HTR-8/SVneo (cell line): ENCODE data around the gene TBC1D1.

ENCODE experiments used
- DNase-seq: peaks from one replicate; pipeline ENCODE4 v3.0.0; 2011; ENCODE audit warnings: low spot score, mixed read lengths; ENCODE audit not compliant: insufficient read length
- FAIRE-seq: peaks from 2 replicates; lab custom pipeline; 2011; peaks lifted over from hg19 to GRCh38; lab: Jason Lieb, UNC

TBC1D1 gene

DNA sequence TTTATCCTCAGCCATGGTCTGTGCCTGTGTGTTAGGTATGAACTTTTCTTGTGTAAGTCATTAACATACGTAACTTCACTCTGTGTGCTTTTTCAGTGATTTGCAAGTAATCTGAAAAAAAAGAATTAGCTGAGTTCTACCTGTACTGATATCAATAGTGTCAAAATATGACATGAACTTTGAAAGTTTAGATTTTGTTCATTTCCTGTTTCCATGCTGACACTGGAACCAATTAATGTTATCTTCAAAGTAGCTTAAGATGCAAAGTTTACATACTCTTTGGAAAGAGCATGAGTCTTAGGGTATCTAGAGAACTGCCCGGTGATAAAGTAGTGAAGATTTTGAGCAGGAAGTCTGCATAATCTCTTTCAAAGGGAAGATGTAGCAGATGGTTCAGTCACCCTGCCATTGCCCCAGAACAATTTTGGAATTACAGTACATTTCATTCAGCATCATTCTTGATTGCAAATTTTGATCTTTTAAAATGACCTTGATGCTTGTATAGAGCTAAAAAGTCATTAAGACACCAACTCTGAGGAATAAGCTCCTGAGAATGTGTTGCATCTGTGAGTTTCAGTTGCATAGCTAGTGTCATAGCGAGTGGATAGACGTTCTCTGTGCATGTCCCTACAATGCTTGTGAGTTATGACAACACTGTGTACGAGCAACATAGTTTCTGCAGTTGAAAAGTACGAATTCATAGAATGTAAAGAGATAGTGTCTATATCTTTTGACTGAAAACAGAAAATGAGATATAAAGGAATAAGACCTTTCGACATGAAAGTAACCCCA lies 199.8 kb downstream of the TBC1D1 start:
- FAIRE-seq = no peak
- no peak for DNase-seq

- DNase-seq = no peak
- no peak for FAIRE-seq
Observed at GRCh38 chr4:38091636-38092035, 200.8 kb downstream of the TBC1D1 start.

- no peak for DNase-seq
- no peak for FAIRE-seq
Observed at GRCh38 chr4:38092701-38093100, 201.8 kb downstream of the TBC1D1 start.

DNA sequence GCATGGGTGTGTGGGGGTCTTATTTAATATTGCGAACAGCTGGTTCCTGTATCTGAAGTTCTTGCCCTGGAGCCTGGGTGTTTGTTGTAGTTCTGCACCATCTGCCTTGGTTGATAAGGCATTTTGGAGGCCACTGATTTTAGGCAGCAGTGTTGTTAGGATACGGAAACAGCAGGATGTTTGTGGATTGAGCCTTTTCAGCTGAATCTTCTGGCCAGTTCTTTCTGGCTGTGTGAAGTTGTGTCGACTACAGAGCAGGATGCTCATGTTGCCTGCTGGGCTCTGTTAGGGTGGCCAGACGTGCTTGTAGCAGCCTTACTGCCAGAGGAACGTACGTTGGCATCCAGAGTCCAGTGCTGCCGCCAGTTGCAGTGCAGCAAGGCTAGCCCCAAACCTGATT lies 203.5 kb downstream of the TBC1D1 start:
- no peak for DNase-seq
- FAIRE-seq = peak; percentile 46

DNA sequence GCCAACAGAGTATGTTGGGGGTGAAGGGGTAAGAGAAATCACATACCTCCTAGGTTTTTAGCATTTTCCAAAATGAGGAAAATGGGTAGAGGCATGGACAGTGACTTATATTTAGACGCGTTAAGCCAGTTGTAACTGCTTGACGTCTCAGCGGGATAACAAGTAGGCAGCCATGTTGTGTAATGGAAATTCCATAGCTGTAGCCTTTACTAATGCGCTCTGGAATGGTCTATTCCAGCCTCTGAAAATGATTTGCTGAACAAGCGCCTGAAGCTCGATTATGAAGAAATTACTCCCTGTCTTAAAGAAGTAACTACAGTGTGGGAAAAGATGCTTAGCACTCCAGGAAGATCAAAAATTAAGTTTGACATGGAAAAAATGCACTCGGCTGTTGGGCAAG lies 204.8 kb downstream of the TBC1D1 start:
- DNase-seq (no peak), FAIRE-seq (no peak)

GRCh38 chr4:38097818-38098217 lies 206.9 kb downstream of the TBC1D1 start:
- FAIRE-seq (no peak), DNase-seq (no peak)

- FAIRE-seq = no peak
Observed at GRCh38 chr4:38099020-38099600, 208.2 kb downstream of the TBC1D1 start.

DNA sequence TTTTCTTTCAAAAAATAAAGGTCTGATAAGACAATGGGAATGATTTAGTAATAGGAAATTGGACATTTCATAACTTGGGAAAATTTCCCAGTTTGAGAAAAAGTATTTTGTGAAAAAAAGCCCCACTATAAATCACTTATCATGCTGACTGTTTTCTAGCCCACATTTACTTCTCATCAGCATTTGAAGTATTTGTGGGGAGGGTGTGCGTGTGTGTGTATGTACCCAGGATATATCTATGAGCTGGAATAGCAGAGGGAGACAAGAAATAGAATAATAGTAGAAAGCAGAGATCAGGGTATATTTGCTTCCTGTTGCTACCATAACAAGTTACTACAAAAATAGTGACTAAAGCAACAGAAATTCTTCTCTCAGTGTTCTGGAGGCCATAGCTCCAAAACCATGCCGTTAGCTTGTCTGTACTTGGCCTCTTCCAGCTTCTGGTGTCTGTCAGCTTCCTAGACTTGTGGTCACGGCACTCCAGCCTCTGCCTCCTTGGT lies 209.1 kb downstream of the TBC1D1 start:
- FAIRE-seq = no peak

More at GRCh38 chr4:38099020-38099600, 208.2 kb downstream of the TBC1D1 start:
- no peak for DNase-seq

GRCh38 chr4:38100474-38101255 lies 209.8 kb downstream of the TBC1D1 start:
- DNase-seq = no peak
- no peak for FAIRE-seq

More for the DNA sequence above, 209.1 kb downstream of the TBC1D1 start:
- no peak for DNase-seq

- no peak for FAIRE-seq
- no peak for DNase-seq
Observed at GRCh38 chr4:38101563-38101962, 210.7 kb downstream of the TBC1D1 start.

- DNase-seq (no peak), FAIRE-seq (no peak)
Observed at GRCh38 chr4:38102957-38103588, 212.2 kb downstream of the TBC1D1 start.

DNA sequence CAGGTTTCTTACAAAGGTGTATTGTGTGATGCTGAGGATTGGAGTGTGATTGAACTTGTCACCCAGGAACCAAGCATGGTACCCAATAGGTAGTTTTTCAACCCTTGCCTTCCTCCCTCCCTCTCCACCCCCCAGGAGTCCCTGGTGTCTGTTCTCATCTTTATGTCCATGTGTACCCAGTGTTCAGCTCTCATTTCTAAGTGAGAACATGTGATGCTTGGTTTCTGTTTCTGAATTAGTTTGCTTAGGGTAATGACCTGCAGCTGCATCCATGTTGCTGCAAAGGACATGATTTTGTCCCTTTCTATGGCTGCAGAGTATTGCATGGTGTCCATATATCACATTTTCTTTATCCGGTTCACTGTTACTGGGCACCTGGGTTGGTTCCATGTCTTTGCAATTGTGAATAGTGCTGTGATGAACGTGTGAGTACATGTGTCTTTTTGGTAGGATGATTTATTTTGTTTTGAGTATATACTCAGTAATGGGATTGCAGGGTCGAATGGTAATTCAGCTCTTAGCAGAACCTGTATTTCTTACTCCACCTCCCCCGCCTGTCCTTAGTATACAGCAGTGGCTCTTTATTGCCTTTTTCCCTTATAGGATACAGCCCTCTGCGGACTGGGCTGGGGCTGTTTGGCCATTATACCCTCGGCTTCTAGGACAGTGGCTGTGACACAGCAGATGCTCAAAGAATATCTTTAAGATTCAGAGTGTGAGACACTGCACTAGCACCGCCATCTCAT lies 214.8 kb downstream of the TBC1D1 start:
- DNase-seq (no peak), FAIRE-seq (no peak)

GRCh38 chr4:38106311-38106710 lies 215.4 kb downstream of the TBC1D1 start:
- no peak for FAIRE-seq

DNA sequence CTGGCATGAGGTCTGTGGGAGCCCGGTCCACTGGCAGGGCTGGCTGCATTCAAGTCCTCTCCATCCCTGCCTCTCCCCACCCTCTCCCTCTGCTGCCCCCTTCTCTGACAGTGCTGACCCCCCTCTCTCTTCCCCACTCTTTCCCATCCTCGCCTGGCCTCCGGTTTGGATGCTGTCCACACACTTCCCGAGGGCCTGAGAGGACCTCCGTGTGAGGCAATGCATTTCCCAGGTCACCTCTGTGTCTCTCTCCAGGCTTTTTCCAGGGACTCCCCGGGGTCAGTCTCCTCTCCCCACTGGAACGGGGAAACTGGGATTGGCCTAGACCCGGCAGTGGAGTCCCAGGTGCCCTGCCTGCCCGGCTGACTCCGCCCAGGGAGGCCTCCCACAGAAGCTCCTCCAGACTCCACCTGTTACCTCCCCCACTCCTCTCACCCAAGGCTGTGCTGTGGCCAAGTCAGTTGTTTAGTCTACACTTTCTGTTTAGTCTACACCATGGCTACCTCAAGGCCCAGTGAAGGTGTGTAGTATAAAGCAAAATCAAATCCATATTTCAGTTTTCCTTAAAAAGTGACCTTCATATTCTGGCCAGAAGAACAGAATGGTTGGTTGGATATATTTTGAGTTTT lies 216.1 kb downstream of the TBC1D1 start:
- no peak for FAIRE-seq
- DNase-seq = no peak

More at GRCh38 chr4:38106311-38106710, 215.4 kb downstream of the TBC1D1 start:
- no peak for DNase-seq

- DNase-seq (no peak), FAIRE-seq (no peak)
Observed at GRCh38 chr4:38107818-38108217, 216.9 kb downstream of the TBC1D1 start.

- FAIRE-seq = no peak
- no peak for DNase-seq
Observed at GRCh38 chr4:38109370-38109769, 218.5 kb downstream of the TBC1D1 start.

GRCh38 chr4:38109896-38110295 lies 219.0 kb downstream of the TBC1D1 start:
- DNase-seq (no peak), FAIRE-seq (no peak)

- FAIRE-seq (no peak), DNase-seq (peak; percentile 12)
Observed at GRCh38 chr4:38111024-38111423, 220.1 kb downstream of the TBC1D1 start.

GRCh38 chr4:38111717-38112116 lies 220.8 kb downstream of the TBC1D1 start:
- DNase-seq = no peak
- FAIRE-seq = no peak
